MG63 (cell line): ENCODE measurements around the gene ARHGAP33. TPM values are rescaled to one million over a fixed set of nuclear protein-coding genes. Genes with fewer than 3 reads are reported as not detected.

ENCODE experiments used
- DNase-seq: peaks from one replicate; pipeline ENCODE4 v3.0.0-alpha.2; 2020
- H3K27me3 ChIP-seq: fragments of 250-450 bp; sonication (Bioruptor Pico); 2 replicates; pipeline ENCODE4 v1.5.1; 2020; ENCODE audit warnings: mild to moderate bottlenecking, moderate library complexity
- H3K36me3 ChIP-seq: fragments of 250-450 bp; sonication (Bioruptor Pico); 2 replicates; pipeline ENCODE4 v1.5.1; 2020; ENCODE audit warnings: mild to moderate bottlenecking, moderate library complexity
- H3K4me3 ChIP-seq: fragments of 250-450 bp; sonication (Bioruptor Pico); 2 replicates; pipeline ENCODE4 v1.5.1; 2020; ENCODE audit warnings: mild to moderate bottlenecking, moderate library complexity
- H3K9me3 ChIP-seq: fragments of 250-450 bp; sonication (Bioruptor Pico); 2 replicates; pipeline ENCODE4 v1.5.1; 2020; ENCODE audit warnings: mild to moderate bottlenecking, moderate library complexity
- total RNA-seq: library from RNA; depleted of rRNA; stranded (reverse); fragments of >200 nt; shearing (Covaris generic); gene quantifications from 2 replicates; pipeline ENCODE4 v1.2.3, GENCODE V29; 2014; ENCODE audit warnings: low replicate concordance; rRNA removed

Gene ARHGAP33
- total RNA-seq = 0.42 and 1.6 TPM in 2 replicates

- Histone ChIP-seq H3K27me3 (no peaks in the 10 kb centered on the region), H3K9me3 (no peaks in the 10 kb centered on the region), H3K36me3 (no peaks in the 10 kb centered on the region; the same call in 1 of the 2 replicates), H3K4me3 (peak within 1 kb of the TSS; percentile 66)
- peak; percentile 97 for DNase-seq
Observed at GRCh38 chr19:35775298-35776101, at the start of gene ARHGAP33. Gene ARHGAP33 (plus strand): TSS chr19:35775564. CDS start chr19:35775659, 95 bp downstream.

- Histone ChIP-seq H3K9me3 (no peaks in the 10 kb centered on the region), H3K4me3 (no peak overlapping the region), H3K27me3 (no peaks in the 10 kb centered on the region), H3K36me3 (peaks cover 99% of the 10 kb centered on the region)
- no peak for DNase-seq
Observed at GRCh38 chr19:35727053-35727955, 48.1 kb upstream of the ARHGAP33 start.

- Histone ChIP-seq H3K36me3 (peaks cover 97% of the 10 kb centered on the region), H3K27me3 (no peaks in the 10 kb centered on the region), H3K4me3 (no peak overlapping the region), H3K9me3 (no peaks in the 10 kb centered on the region)
- DNase-seq = no peak
Observed at GRCh38 chr19:35727956-35728706, 47.2 kb upstream of the ARHGAP33 start.

GRCh38 chr19:35729021-35729420 is 46.3 kb upstream of the ARHGAP33 start:
- Histone ChIP-seq H3K9me3 (no peaks in the 10 kb centered on the region), H3K4me3 (no peak overlapping the region), H3K27me3 (no peaks in the 10 kb centered on the region), H3K36me3 (peaks cover 95% of the 10 kb centered on the region)
- no peak for DNase-seq

GRCh38 chr19:35729763-35730162 is 45.6 kb upstream of the ARHGAP33 start:
- H3K4me3 ChIP-seq = no peak overlapping the region
- no peak for DNase-seq
- H3K36me3 ChIP-seq = peaks cover 95% of the 10 kb centered on the region
- H3K27me3 ChIP-seq = no peaks in the 10 kb centered on the region
- H3K9me3 ChIP-seq = no peaks in the 10 kb centered on the region

GRCh38 chr19:35730326-35730725 is 45.0 kb upstream of the ARHGAP33 start:
- no peaks in the 10 kb centered on the region for H3K9me3 ChIP-seq
- H3K36me3 ChIP-seq = peaks cover 91% of the 10 kb centered on the region
- no peaks in the 10 kb centered on the region for H3K27me3 ChIP-seq
- no peak overlapping the region for H3K4me3 ChIP-seq
- DNase-seq = no peak

GRCh38 chr19:35731353-35731752 is 44.0 kb upstream of the ARHGAP33 start:
- H3K4me3 ChIP-seq = no peak overlapping the region
- no peaks in the 10 kb centered on the region for H3K27me3 ChIP-seq
- DNase-seq = no peak
- no peaks in the 10 kb centered on the region for H3K9me3 ChIP-seq
- peaks cover 89% of the 10 kb centered on the region for H3K36me3 ChIP-seq

GRCh38 chr19:35731779-35732405 is 43.5 kb upstream of the ARHGAP33 start:
- Histone ChIP-seq H3K4me3 (no peak overlapping the region), H3K27me3 (no peaks in the 10 kb centered on the region), H3K9me3 (no peaks in the 10 kb centered on the region), H3K36me3 (peaks cover 91% of the 10 kb centered on the region)
- no peak for DNase-seq

- Histone ChIP-seq H3K9me3 (no peaks in the 10 kb centered on the region), H3K4me3 (no peak overlapping the region), H3K36me3 (peaks cover 91% of the 10 kb centered on the region), H3K27me3 (no peaks in the 10 kb centered on the region)
- no peak for DNase-seq
Observed at GRCh38 chr19:35732540-35733179, 42.7 kb upstream of the ARHGAP33 start.

- Histone ChIP-seq H3K9me3 (no peaks in the 10 kb centered on the region), H3K36me3 (peaks cover 91% of the 10 kb centered on the region), H3K4me3 (no peak overlapping the region), H3K27me3 (no peaks in the 10 kb centered on the region)
- no peak for DNase-seq
Observed at GRCh38 chr19:35733180-35734125, 41.9 kb upstream of the ARHGAP33 start.

GRCh38 chr19:35734273-35734672 is 41.1 kb upstream of the ARHGAP33 start:
- no peak for DNase-seq
- peaks cover 90% of the 10 kb centered on the region for H3K36me3 ChIP-seq
- H3K27me3 ChIP-seq = no peaks in the 10 kb centered on the region
- H3K4me3 ChIP-seq = no peak overlapping the region
- no peaks in the 10 kb centered on the region for H3K9me3 ChIP-seq

- Histone ChIP-seq H3K27me3 (no peaks in the 10 kb centered on the region), H3K9me3 (no peaks in the 10 kb centered on the region), H3K36me3 (peaks cover 84% of the 10 kb centered on the region), H3K4me3 (no peak overlapping the region)
- no peak for DNase-seq
Observed at GRCh38 chr19:35734889-35735288, 40.5 kb upstream of the ARHGAP33 start.

- Histone ChIP-seq H3K9me3 (no peaks in the 10 kb centered on the region), H3K36me3 (peaks cover 61% of the 10 kb centered on the region), H3K27me3 (no peaks in the 10 kb centered on the region), H3K4me3 (no peak overlapping the region)
- DNase-seq = no peak
Observed at GRCh38 chr19:35736913-35737886, 38.2 kb upstream of the ARHGAP33 start.
